GM23338 (cell line): Measurements from ENCODE around the gene BPIFB1. TPM values are rescaled to one million over a fixed set of nuclear protein-coding genes. Genes with fewer than 3 reads are reported as not detected.

Source experiments
- ATAC-seq: fragments of 200-7000 bp; cut with Tn5 transposase; 3 replicates; pipeline ENCODE4 v1.9.1; 2020
- DNase-seq: peaks from one replicate; pipeline ENCODE4 v3.0.0-alpha.2; 2015; ENCODE audit warnings: low spot score
- H2AFZ ChIP-seq: fragments of 200-600 bp; sonication (generic); 2 replicates; pipeline ENCODE4 v1.8.0; 2016; ENCODE audit warnings: antibody characterized with exemption, mild to moderate bottlenecking, moderate library complexity
- H3F3A ChIP-seq: fragments of 200-600 bp; sonication (generic); replicated peaks from 2 replicates; pipeline ENCODE4 v1.8.0; 2017; ENCODE audit warnings: antibody characterized with exemption, mixed run types, low read depth
- H3K27ac ChIP-seq: fragments of 200-600 bp; sonication (generic); 2 replicates; pipeline ENCODE4 v1.6.1; 2016; ENCODE audit warnings: low read depth
- H3K27me3 ChIP-seq: fragments of 200-600 bp; sonication (generic); 2 replicates; pipeline ENCODE4 v1.8.0; 2016; ENCODE audit warnings: mild to moderate bottlenecking, mixed run types, moderate library complexity; ENCODE audit not compliant: insufficient read depth
- H3K36me3 ChIP-seq: fragments of 200-600 bp; sonication (generic); 2 replicates; pipeline ENCODE4 v1.8.0; 2016; ENCODE audit warnings: mild to moderate bottlenecking; ENCODE audit not compliant: insufficient read depth
- H3K4me1 ChIP-seq: fragments of 200-600 bp; sonication (generic); 2 replicates; pipeline ENCODE4 v1.8.0; 2016; ENCODE audit warnings: mild to moderate bottlenecking, moderate library complexity; ENCODE audit not compliant: insufficient read depth
- H3K4me2 ChIP-seq: fragments of 200-600 bp; sonication (generic); 2 replicates; pipeline ENCODE4 v1.7.1; 2017; ENCODE audit warnings: mixed run types
- H3K4me3 ChIP-seq: fragments of 200-600 bp; sonication (generic); 2 replicates; pipeline ENCODE4 v1.6.1; 2016; ENCODE audit warnings: mixed run types
- H3K79me2 ChIP-seq: fragments of 200-600 bp; sonication (generic); replicated peaks from 2 replicates; pipeline ENCODE4 v1.8.0; 2017; ENCODE audit warnings: mild to moderate bottlenecking; ENCODE audit not compliant: insufficient read depth
- H3K9me2 ChIP-seq: fragments of 200-600 bp; sonication (generic); 2 replicates; pipeline ENCODE4 v1.8.0; 2017; ENCODE audit not compliant: insufficient read depth
- H4K20me1 ChIP-seq: fragments of 200-600 bp; sonication (generic); replicated peaks from 2 replicates; pipeline ENCODE4 v1.8.0; 2017; ENCODE audit warnings: mild to moderate bottlenecking; ENCODE audit not compliant: insufficient read depth
- H3K27ac Mint-ChIP-seq: 2 replicates; pipeline ENCODE4 v1.8.0; 2020; ENCODE audit warnings: inconsistent platforms, mild to moderate bottlenecking, moderate library complexity, mixed read lengths
- H3K27me3 Mint-ChIP-seq: 3 replicates; pipeline ENCODE4 v1.8.0; 2022; ENCODE audit warnings: low read depth, mild to moderate bottlenecking, moderate library complexity, mixed read lengths, inconsistent platforms; ENCODE audit not compliant: insufficient read depth, poor library complexity
- H3K36me3 Mint-ChIP-seq: 3 replicates; pipeline ENCODE4 v1.8.0; 2021; ENCODE audit warnings: low read depth, mild to moderate bottlenecking, inconsistent platforms, moderate library complexity, mixed read lengths
- H3K4me1 Mint-ChIP-seq: 3 replicates; pipeline ENCODE4 v1.8.0; 2020; ENCODE audit warnings: mild to moderate bottlenecking, inconsistent platforms, mixed read lengths
- H3K4me3 Mint-ChIP-seq: 3 replicates; pipeline ENCODE4 v1.8.0; 2021; ENCODE audit warnings: moderate library complexity, mild to moderate bottlenecking, inconsistent platforms, mixed read lengths
- H3K9me3 Mint-ChIP-seq: 3 replicates; pipeline ENCODE4 v1.8.0; 2020; ENCODE audit warnings: moderate library complexity, mild to moderate bottlenecking, inconsistent platforms, mixed read lengths
- EZH2 ChIP-seq: fragments of 200-600 bp; sonication (generic); IDR thresholded peaks from one replicate; pipeline ENCODE4 v1.8.0; 2017; ENCODE audit warnings: antibody characterized with exemption, mild to moderate bottlenecking, low read depth; ENCODE audit not compliant: unreplicated experiment
- EZH2phosphoT487 ChIP-seq: fragments of 200-600 bp; sonication (generic); IDR thresholded peaks from one replicate; pipeline ENCODE4 v1.8.1; 2018; ENCODE audit warnings: antibody characterized with exemption; ENCODE audit not compliant: unreplicated experiment
- JUNB ChIP-seq: IDR thresholded peaks from one replicate; pipeline ENCODE4 v1.6.1; 2016; ENCODE audit warnings: antibody characterized with exemption; ENCODE audit not compliant: unreplicated experiment
- ZNF114 ChIP-seq: fragments of 250-450 bp; sonication (Bioruptor Pico); IDR thresholded peaks from 2 replicates; pipeline ENCODE4 v1.5.0; 2020; ENCODE audit warnings: mild to moderate bottlenecking, moderate library complexity
- ZNF462 ChIP-seq: fragments of 250-450 bp; sonication (Bioruptor Pico); IDR thresholded peaks from 2 replicates; pipeline ENCODE4 v1.5.0; 2020; ENCODE audit warnings: mild to moderate bottlenecking, moderate library complexity
- polyA plus RNA-seq: library from polyadenylated mRNA; unstranded; fragments of >200 nt; fragmentation: Nextera tagmentation; extraction: Ambion mirVana; gene quantifications from 2 replicates; pipeline ENCODE4 v1.2.1, GENCODE V29; 2016
- total RNA-seq: library from RNA; depleted of rRNA; stranded (reverse); fragments of >200 nt; shearing (Covaris generic); gene quantifications from 2 replicates; pipeline ENCODE4 v1.2.3, GENCODE V29; 2014
- TF ChIP-seq, protein P1 (sequence below): IDR thresholded peaks from one replicate; pipeline ENCODE4 v1.6.1; 2018; ENCODE audit warnings: antibody characterized with exemption; ENCODE audit not compliant: unreplicated experiment
- TF ChIP-seq, protein P2 (sequence below), 2 experiments: fragments of 200-600 bp in 1 of 2; sonication (generic) in 1 of 2; conservative IDR thresholded peaks; 2 replicates each; pipeline versions ENCODE4 v1.5.1 to v1.6.1; 2016 to 2017; ENCODE audit warnings: antibody characterized with exemption in 2 of 2, low read depth in 2 of 2, mild to moderate bottlenecking in 2 of 2, moderate library complexity in 1 of 2

BPIFB1 gene
- total and polyA plus RNA-seq, 2 experiments from 2014 or later = not detected

GRCh38 chr20:33323236-33323635 is 40.2 kb downstream of the BPIFB1 start (continued):
- no peak for TF ChIP-seq ZNF462
- TF ChIP-seq, protein P1, sequence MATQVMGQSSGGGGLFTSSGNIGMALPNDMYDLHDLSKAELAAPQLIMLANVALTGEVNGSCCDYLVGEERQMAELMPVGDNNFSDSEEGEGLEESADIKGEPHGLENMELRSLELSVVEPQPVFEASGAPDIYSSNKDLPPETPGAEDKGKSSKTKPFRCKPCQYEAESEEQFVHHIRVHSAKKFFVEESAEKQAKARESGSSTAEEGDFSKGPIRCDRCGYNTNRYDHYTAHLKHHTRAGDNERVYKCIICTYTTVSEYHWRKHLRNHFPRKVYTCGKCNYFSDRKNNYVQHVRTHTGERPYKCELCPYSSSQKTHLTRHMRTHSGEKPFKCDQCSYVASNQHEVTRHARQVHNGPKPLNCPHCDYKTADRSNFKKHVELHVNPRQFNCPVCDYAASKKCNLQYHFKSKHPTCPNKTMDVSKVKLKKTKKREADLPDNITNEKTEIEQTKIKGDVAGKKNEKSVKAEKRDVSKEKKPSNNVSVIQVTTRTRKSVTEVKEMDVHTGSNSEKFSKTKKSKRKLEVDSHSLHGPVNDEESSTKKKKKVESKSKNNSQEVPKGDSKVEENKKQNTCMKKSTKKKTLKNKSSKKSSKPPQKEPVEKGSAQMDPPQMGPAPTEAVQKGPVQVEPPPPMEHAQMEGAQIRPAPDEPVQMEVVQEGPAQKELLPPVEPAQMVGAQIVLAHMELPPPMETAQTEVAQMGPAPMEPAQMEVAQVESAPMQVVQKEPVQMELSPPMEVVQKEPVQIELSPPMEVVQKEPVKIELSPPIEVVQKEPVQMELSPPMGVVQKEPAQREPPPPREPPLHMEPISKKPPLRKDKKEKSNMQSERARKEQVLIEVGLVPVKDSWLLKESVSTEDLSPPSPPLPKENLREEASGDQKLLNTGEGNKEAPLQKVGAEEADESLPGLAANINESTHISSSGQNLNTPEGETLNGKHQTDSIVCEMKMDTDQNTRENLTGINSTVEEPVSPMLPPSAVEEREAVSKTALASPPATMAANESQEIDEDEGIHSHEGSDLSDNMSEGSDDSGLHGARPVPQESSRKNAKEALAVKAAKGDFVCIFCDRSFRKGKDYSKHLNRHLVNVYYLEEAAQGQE = no peak

- no peaks in the 10 kb centered on the region for H4K20me1 ChIP-seq
- H3K4me1 ChIP-seq = no peaks in the 10 kb centered on the region
- Mint-ChIP-seq H3K27ac (no peak overlapping the region), H3K36me3 (no peaks in the 10 kb centered on the region), H3K4me1 (no peaks in the 10 kb centered on the region), H3K4me3 (no peak overlapping the region), H3K9me3 (no peaks in the 10 kb centered on the region; the same call in 2 of the 3 replicates), H3K27me3 (peaks cover 14% of the 10 kb centered on the region)
- no peaks in the 10 kb centered on the region for H3K27me3 ChIP-seq
- H3K79me2 ChIP-seq = no peaks in the 10 kb centered on the region
- ATAC-seq (no peak), DNase-seq (no peak)
- H2AFZ ChIP-seq = no peak overlapping the region
- H3F3A ChIP-seq = no peaks in the 10 kb centered on the region
- no peak overlapping the region for H3K4me2 ChIP-seq
- H3K27ac ChIP-seq = no peak overlapping the region
- no peaks in the 10 kb centered on the region for H3K36me3 ChIP-seq
- H3K4me3 ChIP-seq = no peak overlapping the region
- H3K9me2 ChIP-seq = no peaks in the 10 kb centered on the region
- TF ChIP-seq JUNB (no peak), EZH2 (no peak), ZNF114 (CRISPR knock-in tag) (no peak), EZH2phosphoT487 (no peak)
- TF ChIP-seq, protein P2, sequence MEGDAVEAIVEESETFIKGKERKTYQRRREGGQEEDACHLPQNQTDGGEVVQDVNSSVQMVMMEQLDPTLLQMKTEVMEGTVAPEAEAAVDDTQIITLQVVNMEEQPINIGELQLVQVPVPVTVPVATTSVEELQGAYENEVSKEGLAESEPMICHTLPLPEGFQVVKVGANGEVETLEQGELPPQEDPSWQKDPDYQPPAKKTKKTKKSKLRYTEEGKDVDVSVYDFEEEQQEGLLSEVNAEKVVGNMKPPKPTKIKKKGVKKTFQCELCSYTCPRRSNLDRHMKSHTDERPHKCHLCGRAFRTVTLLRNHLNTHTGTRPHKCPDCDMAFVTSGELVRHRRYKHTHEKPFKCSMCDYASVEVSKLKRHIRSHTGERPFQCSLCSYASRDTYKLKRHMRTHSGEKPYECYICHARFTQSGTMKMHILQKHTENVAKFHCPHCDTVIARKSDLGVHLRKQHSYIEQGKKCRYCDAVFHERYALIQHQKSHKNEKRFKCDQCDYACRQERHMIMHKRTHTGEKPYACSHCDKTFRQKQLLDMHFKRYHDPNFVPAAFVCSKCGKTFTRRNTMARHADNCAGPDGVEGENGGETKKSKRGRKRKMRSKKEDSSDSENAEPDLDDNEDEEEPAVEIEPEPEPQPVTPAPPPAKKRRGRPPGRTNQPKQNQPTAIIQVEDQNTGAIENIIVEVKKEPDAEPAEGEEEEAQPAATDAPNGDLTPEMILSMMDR (conservative IDR thresholded peaks at IDR 0.05; ENCODE audit: low read depth in 2 of 2) = no peak
- TF ChIP-seq, protein P1 = no peak
Observed at GRCh38 chr20:33325350-33325749, 42.3 kb downstream of the BPIFB1 start.
